Daoy (cell line): ENCODE measurements around the gene ZIC5. TPM values are rescaled to one million over a fixed set of nuclear protein-coding genes. Genes with fewer than 3 reads are reported as not detected.

Source experiments
- DNase-seq: peaks from one replicate; pipeline ENCODE4 v3.0.0-alpha.2; 2015; ENCODE audit warnings: low read depth
- total RNA-seq: library from RNA; depleted of rRNA; stranded (reverse); fragments of >200 nt; shearing (Covaris generic); gene quantifications from 2 replicates; pipeline ENCODE4 v1.2.3, GENCODE V29; 2014

The ZIC5 gene
- total RNA-seq, 1 experiment from 2014 or later: 2.5 TPM

DNA sequence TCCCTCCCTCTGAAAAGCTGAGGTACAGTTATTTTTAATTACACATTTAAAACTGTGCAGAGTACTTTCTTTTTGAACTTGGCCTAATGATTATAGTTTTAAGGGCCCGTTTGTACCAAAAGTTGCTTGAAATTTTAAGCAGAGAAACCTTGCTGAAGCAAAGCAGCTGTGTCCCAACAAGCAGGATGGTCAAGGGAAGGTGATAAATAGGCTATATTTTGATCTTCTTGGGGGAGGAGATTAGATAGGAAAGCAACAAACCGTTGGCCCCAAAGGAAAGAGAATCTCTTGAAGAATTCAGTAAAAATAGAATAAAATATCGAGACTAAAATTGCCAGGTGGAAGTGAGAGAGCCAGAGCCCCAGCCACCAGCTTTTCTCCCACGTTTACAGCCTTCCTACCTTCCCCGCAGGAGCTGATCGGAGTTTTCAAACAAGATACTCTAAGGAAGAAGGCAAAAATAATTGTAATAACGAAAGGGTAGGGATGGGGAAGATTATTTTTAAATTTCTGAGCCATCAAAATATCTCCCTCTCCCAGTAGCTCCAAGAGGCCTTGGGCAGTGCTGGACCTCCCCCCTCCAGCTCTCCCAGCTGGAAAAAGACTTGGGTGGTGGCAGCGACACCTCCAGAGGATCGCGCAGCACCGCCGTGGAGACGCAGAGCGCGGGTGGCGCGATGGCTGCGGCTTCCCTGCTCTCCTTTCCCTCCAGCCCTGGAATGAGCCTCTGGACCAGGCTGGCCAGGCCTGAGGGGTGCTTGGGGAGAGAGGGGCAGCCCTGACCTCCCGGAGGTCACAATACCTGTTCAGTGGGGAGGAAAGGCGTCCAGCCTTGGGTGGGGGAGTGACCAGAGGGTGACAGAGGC, 15.8 kb upstream of the ZIC5 start:
- DNase-seq: no peak

DNA sequence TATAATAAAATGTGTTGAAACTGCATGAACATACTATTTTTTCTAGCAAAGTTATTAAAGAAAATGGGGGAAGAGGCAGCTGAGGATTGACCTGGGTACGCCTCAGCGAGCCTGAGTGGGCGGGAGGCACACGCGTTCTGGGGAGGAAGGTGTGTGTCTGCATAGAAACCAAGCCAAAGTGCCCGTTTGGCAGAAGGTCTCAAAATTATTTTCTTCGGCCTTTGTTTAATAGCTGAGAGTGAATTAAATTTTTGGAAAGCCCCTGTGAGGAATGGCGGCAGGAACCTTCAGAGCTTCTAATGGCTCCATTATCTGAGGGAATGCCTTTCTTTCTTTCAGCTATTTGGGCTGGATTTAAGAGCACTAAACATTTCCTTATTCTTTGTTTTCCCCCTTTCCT, 15.2 kb upstream of the ZIC5 start:
- DNase-seq: peak; percentile 41

DNA sequence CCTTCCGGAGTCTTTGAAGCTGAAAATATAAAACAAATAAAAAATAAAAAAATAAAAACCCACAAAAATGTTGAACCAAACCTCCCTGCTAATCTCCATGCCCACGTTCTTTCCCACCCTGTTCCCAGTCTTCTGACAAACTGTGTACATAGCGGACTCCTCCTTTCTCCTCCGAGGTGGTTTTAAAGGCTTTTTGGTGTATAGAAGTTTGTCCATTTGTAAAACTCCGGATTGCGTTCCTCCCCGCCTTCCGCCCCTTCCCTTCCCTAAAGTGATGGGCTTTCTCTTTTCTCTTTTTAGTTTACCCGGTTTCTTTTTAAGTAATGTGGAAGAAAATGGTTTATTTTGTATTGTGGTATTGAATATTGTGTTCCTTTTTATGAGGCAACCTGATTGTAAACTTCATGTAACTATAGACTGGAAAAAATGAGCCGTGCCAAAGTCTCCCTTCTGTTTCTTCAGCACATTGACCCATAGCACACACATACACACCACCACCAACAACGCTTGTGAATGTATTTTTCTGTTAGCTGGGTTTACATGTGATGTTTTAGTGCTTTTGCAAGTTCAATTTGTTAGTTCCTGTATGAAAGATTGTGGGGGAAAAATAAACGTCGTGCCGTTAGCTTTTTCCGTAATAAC, 14.4 kb upstream of the ZIC5 start:
- DNase-seq: no peak

DNA sequence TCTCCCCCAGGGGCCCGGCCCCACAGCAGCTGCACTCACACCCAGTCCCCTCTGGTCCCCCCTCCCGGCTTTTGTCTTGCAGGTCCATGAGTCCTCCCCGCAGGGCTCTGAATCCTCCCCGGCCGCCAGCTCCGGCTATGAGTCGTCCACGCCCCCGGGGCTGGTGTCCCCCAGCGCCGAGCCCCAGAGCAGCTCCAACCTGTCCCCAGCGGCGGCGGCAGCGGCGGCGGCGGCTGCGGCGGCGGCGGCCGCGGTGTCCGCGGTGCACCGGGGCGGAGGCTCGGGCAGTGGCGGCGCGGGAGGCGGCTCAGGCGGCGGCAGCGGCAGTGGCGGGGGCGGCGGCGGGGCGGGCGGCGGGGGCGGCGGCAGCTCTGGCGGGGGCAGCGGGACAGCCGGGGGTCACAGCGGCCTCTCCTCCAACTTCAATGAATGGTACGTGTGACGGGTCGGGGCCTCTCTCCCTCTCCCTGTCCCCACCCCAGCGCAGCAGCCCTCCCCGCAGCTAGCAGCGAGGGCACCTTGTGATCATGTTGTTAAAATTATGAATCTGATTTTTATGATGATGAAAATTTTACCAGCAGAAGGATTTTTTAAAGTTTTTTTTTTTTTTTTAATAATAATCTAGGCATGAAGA, 13.8 kb upstream of the ZIC5 start:
- DNase-seq: peak; percentile 31

DNA sequence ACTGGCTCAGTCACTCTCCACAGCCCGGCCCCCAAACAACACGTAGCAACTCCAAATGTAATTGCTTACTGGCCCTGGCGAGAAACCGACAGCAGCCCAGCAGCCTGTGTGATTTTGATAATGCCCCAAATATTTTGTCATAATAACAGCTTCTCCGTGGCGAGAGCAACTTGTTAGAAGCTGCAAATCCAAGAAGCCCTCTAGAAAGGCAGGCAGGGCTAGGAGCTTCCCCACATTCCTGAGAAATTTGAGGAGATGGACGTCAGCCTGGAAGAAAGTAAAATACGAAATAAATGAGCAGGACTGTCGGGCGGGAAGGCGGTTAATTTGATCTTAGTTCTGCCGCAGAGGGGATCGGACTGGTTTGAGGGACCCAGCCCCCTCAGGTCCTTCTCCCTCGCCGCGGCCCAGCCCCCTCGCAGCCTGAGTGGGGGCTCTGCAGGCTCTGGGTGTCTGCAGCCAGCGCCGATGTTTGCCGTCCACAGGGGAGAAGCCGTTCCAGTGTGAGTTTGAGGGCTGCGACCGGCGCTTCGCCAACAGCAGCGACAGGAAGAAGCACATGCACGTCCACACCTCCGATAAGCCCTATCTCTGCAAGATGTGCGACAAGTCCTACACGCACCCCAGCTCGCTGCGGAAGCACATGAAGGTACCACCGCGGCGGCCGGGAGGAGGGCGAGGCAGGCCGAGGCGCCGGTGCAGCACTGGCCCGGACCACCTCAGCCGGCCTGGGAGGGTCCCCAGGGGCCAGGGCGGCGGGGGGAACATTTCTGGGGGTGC, 13.1 kb upstream of the ZIC5 start:
- DNase-seq: peak; percentile 43

DNA sequence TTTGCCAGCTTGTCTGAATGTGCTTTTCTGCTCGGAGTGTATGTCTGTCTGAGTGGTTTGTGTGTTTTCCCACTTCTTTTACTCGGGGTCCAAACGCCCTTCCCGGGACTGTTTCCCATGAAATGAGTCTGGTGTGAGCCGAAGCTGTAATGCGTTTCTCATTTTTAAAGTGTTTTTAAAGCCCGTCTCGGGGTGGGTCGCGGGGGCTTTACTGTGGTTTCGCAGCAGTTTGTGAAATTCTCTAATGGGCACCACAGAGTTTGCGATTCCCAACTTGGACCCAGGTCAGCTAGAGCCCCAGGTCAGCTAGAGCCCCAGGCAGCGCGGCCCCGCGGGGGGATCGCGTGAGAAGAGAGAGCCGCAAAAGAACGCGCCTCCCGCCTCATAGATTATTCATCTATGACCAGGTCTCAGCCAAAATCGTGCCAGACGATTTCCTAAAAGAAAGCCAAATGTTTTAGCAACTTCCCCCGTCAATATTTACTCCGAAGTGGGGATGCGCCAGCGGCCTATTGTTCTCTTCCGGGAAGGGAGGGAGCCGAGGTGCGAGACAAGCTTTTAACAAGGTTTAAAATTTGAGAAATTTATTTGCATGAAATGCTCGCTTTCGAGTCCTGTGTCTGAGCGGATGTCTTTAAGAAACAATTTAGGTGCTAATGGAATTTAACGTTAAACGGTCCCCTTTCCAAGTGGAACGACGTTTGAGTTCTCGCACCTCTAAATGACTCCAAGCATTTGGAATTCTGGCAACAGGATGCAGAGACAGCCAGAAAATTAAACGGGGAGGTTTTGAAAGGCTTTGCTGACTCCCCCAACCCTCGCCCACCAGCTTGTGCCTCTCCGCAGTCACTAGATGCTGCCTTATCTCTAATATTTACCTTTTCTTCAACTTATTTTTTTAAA, 12.2 kb upstream of the ZIC5 start:
- peak; percentile 66 for DNase-seq

DNA sequence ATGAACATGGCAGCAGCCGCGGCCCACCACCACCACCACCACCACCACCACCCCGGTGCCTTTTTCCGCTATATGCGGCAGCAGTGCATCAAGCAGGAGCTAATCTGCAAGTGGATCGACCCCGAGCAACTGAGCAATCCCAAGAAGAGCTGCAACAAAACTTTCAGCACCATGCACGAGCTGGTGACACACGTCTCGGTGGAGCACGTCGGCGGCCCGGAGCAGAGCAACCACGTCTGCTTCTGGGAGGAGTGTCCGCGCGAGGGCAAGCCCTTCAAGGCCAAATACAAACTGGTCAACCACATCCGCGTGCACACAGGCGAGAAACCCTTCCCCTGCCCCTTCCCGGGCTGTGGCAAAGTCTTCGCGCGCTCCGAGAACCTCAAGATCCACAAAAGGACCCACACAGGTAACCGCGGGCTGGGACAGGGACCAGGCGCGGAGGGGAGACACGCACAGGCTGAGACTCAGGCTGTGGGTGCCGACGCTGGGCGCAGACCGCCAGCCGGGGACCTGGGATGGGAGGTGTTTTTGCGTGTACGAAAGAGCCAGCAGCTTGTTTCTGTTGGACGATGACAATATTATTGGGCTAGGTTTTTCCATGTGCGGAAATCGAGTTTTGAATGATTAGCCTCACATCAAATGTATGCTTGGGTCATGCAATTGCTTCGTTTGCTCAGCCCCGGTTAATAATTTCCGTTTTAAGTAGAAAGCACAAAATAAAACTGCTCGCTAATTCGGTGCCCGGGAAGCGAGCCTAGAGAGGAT, 11.3 kb upstream of the ZIC5 start:
- DNase-seq: peak; percentile 38

DNA sequence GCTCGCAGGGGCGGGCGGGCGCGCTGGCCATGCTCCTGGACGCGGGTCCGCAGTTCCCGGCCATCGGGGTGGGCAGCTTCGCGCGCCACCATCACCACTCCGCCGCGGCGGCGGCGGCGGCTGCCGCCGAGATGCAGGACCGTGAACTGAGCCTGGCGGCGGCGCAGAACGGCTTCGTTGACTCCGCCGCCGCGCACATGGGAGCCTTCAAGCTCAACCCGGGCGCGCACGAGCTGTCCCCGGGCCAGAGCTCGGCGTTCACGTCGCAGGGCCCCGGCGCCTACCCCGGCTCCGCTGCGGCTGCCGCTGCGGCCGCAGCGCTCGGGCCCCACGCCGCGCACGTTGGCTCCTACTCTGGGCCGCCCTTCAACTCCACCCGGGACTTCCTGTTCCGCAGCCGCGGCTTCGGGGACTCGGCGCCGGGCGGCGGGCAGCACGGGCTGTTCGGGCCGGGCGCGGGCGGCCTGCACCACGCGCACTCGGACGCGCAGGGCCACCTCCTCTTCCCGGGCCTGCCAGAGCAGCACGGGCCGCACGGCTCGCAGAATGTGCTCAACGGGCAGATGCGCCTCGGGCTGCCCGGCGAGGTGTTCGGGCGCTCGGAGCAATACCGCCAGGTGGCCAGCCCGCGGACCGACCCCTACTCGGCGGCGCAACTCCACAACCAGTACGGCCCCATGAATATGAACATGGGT, 10.6 kb upstream of the ZIC5 start:
- peak; percentile 35 for DNase-seq

DNA sequence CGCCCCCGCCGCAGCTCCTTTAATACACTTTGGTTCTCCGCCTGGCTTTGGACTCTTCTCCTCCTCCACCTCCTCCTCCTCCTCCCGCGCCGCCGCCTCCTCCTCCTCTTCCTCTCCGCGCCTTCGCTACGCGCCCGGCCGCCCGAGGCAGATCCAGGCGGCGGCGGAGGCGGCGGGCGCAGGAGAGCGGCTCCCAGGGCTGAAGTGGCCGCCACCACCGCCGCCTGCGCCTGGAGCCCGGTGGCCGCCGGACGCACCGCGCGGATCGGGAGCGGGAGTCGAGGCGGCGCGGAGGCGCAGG, 10.1 kb upstream of the ZIC5 start, which contains the start of gene ZIC2:
Gene ZIC2, plus strand, starts transcription at position 50 of the 301 bp plus-strand sequence. CDS start 281 bp downstream, outside the sequence.
- no peak for DNase-seq

DNA sequence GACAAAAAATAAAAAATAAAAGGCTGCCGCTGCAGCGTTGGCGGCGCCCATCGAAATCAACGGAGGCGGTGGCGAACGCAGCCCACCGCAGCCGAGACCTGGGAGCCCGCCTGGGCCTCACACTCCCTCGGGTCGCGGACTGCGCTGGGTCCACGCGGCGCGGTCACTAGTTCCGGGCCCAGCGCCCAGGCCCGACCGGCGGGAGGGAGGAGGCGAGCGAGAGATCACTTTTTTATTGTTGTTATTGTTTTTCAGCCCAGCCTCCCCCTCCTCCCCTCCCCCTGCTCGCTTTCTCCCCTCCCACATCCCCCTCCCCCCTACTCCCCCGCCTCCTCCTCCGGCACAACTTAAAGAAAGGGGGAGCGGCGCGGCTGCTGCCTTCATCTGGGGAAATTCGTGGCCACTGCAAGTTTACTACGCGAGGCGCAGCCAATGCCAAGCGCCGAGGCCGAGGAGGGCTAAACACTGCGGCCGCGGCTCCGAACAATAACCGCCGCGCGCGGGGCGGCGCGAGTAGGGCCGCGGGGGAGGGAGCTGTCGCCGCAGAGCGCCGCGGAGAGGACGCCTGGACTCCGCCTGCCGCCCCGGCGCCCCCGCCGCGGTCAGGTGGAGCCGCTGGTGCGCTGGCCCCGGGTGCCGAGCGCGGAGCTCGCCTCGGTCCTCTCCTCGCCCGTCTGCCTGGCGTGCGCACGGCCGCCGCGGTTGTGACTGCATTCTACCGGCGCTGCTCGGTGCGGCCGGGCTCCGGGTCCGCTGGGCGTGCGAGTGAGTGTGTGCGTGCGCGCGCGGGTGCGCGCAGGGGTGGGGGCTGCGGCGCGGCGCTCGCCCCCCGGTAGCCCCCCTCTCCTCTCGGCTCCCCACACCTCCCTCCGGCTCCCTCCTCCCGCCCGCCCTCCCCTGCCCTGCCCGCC, 9.5 kb upstream of the ZIC5 start:
- DNase-seq: peak; percentile 85

DNA sequence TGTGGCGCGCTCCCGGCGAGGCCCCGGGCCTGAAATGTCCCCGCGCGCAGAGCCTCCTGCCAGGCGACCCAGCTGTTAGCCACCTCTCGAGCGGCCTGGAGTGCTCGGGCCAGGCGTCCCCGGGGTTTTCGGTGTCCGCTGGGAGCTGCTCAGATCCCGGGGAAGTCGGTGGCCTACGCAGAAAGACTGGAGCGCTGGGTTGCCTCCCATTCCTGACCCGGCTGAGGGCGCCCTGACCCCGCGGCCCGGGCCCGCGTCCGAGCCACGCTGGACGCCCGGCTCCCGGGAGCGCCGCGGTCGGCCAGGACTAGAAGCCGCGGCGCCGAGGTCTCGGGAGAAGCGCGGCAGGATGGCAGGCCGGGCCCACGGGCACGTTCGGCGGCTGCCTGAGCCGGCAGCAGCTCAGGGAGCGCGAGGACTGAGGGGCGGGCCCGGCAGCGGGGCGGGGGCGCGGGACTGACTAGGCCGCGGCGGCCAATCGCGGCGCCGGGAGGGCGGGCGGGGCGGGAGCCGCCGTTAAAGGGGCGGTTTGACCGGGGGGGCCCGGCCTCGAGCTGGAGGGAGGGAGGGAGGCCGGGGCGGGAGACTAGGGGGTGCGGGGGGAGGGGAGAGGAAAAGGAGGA, 8.7 kb upstream of the ZIC5 start:
- peak; percentile 91 for DNase-seq

DNA sequence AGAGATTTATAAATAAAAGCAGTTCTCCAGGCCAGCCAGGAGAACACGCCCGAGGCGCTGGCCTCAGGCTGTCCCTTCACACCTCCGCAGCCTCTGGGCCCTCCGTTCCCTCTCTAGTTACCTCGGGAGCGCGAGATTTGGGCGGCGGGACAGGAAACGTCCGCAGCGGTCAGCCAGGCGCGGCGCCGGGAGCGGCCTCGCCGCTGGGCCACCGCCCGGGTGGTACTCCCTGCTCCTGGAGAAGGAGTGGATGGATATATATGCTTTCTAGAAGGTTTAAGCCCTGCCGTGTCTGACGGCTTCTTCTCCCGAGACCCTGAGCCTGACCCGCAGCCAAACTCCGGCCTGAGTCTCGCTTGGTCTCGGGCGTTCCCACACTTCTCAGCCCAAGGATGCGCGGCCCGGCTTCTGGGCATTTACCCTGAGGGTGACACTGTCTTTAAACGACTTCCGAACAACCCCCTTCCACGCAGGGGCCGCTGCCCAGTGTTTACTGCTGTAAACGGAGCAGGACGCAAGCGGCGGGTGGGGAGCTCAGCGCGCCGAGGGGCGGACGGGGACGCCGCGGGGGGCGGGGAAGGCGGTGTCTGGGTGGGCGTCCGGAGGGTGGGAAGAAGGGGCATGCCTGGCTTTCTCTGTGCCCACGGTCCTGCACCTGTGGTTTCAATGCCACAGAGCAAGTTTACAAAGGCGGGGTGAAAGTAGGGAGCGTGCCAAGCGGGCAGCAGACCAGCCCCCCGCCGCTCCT, 8.1 kb upstream of the ZIC5 start:
- DNase-seq: peak; percentile 71

DNA sequence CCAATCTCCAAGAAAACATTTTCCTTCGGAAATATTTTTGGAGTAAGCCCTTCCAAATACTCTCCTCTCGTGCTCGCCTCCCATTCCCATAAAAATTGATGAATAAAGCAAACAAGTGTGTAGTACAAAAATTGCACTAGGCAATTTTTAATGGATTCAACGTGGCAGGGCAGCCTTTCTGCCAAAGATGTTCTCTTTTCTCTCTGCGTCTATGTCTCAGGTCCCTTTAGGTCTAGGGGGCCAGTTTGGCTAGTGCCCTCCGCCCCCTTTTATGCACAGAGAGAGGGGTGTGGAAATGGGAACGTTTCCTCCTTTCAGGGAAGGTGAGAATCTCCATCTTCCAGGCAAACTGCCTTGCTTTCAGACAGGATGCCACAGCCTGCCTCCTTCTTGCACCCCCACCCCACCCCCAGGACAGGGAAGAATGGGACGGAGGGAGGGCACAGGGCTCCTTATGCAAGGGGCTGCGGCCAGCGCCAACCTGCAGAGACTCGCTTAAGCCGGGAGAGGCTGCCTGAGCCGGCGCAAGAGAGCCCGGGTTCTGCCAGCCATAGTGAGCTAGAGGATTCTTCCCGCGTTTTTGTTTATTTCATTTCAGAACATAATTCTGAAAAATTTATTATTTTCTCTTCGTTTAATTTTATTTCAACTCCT, 7.4 kb upstream of the ZIC5 start:
- DNase-seq: peak; percentile 39

DNA sequence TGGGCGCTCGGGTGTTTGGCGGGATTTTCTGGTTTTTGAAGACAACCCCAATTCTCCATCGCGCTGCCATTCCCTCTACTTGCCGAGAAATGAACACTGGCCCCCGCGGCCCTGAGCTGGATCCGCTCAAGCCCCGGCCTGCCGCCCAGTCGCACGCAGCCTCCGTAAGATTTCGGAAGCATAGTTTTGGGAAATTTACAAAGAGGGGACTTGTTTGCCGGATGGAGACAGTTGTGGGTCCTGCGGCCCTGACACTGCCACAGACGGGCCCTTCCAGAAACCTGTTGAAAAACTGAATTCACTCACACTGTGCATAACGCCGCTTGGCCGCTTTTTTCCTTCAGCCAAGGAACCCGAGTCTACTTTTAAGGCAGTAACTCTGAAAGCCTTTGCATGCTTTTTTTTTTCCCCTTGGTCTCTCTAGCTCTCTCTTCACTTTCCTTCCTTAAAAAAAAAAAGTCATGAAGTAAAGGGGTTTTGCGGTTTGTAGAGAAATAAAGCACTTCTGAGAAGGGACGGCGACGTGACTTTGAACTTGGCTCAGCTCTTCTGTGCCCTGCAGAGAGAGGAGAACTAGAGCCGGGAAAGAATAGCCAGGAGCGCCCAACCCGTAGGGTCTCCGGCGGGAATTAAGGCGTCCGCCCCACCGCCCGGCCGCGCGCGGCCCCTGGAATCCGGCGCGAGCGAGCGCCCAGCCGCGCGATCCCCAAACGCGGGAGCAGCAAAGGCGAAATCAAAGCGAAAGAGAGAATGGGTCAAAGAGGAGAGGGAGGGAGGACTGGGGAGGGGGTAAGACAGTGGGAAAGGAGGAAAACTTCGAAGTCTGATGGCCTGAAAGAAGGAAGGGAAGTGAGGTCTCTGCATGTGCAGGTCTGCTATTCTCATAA, 6.6 kb upstream of the ZIC5 start:
- no peak for DNase-seq

DNA sequence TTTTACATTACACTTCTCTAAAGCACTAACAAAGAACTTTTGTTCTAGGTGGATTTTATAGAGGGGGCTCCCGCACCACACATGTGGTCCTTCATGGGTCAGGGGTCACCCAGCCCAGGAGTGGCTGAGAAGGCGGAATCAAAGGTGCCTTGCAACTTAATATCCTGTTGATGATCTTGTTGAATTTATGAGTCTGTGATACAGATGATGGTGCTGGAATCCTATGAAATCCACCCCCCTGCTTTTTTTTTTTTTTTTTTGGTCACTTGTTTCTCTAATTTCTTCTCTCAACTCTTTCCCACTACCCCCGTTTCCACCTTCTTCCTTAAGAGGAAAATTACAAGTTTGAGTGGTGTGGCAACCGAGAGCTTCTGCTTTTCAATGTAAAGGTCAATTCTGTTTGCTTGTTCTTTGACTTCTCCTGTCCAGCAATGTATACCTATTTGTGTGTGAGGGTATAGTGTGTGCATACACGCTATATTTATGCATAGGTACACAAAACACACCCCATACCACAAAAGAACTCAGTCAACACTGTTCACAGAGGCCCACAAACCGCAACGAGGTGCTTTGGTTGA, 5.9 kb upstream of the ZIC5 start:
- no peak for DNase-seq
